Measurements from ENCODE around the gene TGFBR3.

DNA sequence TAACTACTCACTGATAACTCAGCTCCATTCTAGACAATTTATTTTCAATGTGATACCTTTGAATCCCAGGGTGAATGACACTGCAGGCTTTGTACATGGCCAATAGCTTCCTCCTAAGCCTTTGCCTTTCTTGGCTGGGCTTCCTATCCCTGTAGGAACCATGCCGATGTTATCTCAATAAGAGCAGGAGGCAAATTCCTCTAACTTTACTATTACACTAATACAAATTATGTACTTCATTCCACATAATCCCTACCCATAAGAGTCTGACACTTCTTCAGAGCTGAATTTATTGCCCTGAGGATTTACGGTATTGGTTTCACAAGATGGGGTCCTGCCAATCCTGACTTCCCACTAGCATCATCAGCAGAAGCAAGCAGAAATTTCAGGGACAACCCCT lies 14.0 kb downstream of the TGFBR3 start:
- TF ChIP-seq, protein P1, sequence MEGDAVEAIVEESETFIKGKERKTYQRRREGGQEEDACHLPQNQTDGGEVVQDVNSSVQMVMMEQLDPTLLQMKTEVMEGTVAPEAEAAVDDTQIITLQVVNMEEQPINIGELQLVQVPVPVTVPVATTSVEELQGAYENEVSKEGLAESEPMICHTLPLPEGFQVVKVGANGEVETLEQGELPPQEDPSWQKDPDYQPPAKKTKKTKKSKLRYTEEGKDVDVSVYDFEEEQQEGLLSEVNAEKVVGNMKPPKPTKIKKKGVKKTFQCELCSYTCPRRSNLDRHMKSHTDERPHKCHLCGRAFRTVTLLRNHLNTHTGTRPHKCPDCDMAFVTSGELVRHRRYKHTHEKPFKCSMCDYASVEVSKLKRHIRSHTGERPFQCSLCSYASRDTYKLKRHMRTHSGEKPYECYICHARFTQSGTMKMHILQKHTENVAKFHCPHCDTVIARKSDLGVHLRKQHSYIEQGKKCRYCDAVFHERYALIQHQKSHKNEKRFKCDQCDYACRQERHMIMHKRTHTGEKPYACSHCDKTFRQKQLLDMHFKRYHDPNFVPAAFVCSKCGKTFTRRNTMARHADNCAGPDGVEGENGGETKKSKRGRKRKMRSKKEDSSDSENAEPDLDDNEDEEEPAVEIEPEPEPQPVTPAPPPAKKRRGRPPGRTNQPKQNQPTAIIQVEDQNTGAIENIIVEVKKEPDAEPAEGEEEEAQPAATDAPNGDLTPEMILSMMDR (IDR thresholded peaks at IDR 0.05; ENCODE audit: insufficient read depth, low read length, poor library complexity, severe bottlenecking): no peak
- no peak for TF ChIP-seq EZH2phosphoT487 (conservative IDR thresholded peaks at IDR 0.05; ENCODE audit: low read length)
